ENCODE results near the gene SMYD3. TPM values are rescaled to one million over a fixed set of nuclear protein-coding genes. Genes with fewer than 3 reads are reported as not detected.

SMYD3 gene
- total RNA-seq, 1 donor from 2014 or later: 24.2 TPM

GRCh38 chr1:246283771-246284410 is 223.2 kb downstream of the SMYD3 start:
- no peak for DNase-seq (ENCODE audit: low read depth, low spot score)

DNA sequence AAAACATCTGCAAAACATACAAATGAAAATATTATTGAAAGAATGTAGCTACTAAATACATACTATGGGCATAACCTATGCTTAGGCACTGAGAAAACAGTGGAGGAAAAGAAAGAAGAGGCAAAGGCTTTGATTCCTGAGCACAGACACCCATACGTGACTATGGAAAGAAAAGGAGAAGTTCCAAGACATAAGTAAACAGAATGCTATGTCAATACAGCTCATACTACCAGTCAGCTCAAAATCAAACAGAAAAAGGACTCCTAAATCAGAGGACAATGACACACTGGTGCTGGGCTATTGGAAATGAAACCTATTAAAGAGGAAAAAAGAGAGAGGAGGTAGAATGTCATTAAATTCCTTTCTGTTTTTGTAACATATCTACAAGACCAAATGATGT is 225.4 kb downstream of the SMYD3 start:
- peaks cover 8% of the 10 kb centered on the region for H3K4me1 Mint-ChIP-seq
- no peak overlapping the region for H3K27ac Mint-ChIP-seq (ENCODE audit: unreplicated experiment)
- H3K4me3 Mint-ChIP-seq: no peak overlapping the region
- peaks cover 2% of the 10 kb centered on the region for H3K36me3 Mint-ChIP-seq (ENCODE audit: low read depth)
- H3K9me3 Mint-ChIP-seq: peaks cover 8% of the 10 kb centered on the region
- no peaks in the 10 kb centered on the region for H3K27me3 Mint-ChIP-seq (ENCODE audit: low read depth)
- TF ChIP-seq, protein P1, sequence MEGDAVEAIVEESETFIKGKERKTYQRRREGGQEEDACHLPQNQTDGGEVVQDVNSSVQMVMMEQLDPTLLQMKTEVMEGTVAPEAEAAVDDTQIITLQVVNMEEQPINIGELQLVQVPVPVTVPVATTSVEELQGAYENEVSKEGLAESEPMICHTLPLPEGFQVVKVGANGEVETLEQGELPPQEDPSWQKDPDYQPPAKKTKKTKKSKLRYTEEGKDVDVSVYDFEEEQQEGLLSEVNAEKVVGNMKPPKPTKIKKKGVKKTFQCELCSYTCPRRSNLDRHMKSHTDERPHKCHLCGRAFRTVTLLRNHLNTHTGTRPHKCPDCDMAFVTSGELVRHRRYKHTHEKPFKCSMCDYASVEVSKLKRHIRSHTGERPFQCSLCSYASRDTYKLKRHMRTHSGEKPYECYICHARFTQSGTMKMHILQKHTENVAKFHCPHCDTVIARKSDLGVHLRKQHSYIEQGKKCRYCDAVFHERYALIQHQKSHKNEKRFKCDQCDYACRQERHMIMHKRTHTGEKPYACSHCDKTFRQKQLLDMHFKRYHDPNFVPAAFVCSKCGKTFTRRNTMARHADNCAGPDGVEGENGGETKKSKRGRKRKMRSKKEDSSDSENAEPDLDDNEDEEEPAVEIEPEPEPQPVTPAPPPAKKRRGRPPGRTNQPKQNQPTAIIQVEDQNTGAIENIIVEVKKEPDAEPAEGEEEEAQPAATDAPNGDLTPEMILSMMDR (conservative IDR thresholded peaks at IDR 0.05): no peak
- DNase-seq (ENCODE audit: low read depth, low spot score): no peak

More at GRCh38 chr1:246283771-246284410, 223.2 kb downstream of the SMYD3 start:
- Mint-ChIP-seq H3K27me3 (ENCODE audit: low read depth) (no peaks in the 10 kb centered on the region), H3K4me1 (peaks cover 8% of the 10 kb centered on the region), H3K9me3 (peaks cover 8% of the 10 kb centered on the region), H3K36me3 (ENCODE audit: low read depth) (peaks cover 2% of the 10 kb centered on the region), H3K4me3 (no peak overlapping the region), H3K27ac (ENCODE audit: unreplicated experiment) (no peak overlapping the region)
- TF ChIP-seq, protein P1 (conservative IDR thresholded peaks at IDR 0.05): no peak

DNA sequence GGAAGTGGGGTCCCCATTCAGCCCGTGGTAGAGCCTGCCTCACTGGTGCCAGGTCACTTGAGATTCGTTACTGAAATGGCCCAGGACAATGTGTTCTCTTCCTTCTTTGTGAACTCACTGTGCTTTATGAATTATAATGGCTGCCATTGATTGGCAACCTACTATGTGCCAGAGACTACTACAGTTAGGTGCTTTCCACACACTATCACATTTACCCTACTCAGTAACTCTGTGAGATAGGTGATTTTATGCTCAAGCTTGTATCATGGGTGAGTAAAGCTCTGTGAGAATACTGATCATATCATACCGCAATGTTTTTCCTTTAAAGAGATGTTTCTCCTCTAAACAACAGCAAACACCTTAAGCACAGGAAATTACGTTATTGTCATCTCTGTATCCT is 225.9 kb downstream of the SMYD3 start:
- peaks cover 2% of the 10 kb centered on the region for H3K36me3 Mint-ChIP-seq (ENCODE audit: low read depth)
- no peaks in the 10 kb centered on the region for H3K27me3 Mint-ChIP-seq (ENCODE audit: low read depth)
- H3K4me3 Mint-ChIP-seq: no peak overlapping the region
- peaks cover 8% of the 10 kb centered on the region for H3K4me1 Mint-ChIP-seq
- no peak for DNase-seq (ENCODE audit: low read depth, low spot score)
- peaks cover 8% of the 10 kb centered on the region for H3K9me3 Mint-ChIP-seq
- H3K27ac Mint-ChIP-seq (ENCODE audit: unreplicated experiment): no peak overlapping the region
- TF ChIP-seq, protein P1 (conservative IDR thresholded peaks at IDR 0.05): no peak

DNA sequence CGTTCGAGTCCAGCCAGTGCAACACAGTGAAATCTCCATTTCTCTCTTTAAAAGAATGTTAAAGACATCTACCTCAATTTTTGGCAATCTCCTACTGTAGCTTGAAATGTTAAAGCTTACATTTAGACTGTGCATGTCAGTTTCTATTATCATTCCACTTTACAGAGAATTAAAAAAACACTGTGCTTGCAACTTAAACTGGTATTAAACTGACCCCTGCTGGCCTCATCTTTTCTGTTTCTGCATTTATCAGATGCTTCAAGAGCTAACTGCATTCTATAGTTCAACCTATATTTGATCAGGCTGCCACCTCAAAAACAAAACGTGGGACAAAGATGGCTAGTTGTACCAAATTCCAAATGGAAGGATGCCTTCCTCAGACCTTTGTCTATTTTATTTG is 226.5 kb downstream of the SMYD3 start:
- Mint-ChIP-seq H3K4me3 (no peak overlapping the region), H3K27me3 (ENCODE audit: low read depth) (no peaks in the 10 kb centered on the region), H3K9me3 (peaks cover 2% of the 10 kb centered on the region), H3K27ac (ENCODE audit: unreplicated experiment) (no peak overlapping the region), H3K4me1 (peaks cover 8% of the 10 kb centered on the region), H3K36me3 (ENCODE audit: low read depth) (no peaks in the 10 kb centered on the region)
- TF ChIP-seq, protein P1 (conservative IDR thresholded peaks at IDR 0.05): peak; percentile 62
- no peak for DNase-seq (ENCODE audit: low read depth, low spot score)

DNA sequence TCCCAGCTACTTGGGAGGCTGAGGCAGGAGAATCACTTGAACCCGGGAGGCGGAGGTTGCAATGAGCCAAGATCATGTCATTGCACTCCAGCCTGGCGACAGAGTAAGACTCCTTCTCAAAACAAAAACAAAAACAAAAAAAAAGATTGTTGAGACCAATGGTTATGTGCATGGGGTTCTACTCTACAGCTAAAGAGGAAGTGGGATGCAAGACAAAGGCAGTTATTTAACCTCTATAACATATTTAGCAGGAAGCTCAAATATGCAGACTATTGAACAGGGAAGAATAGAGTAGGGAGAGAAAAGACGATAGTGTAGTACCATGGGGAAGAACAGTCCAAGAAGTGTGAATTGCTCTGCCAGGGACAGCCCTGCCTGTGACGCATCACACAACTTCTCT is 227.7 kb downstream of the SMYD3 start:
- Mint-ChIP-seq H3K27me3 (ENCODE audit: low read depth) (no peaks in the 10 kb centered on the region), H3K4me1 (peaks cover 8% of the 10 kb centered on the region), H3K4me3 (no peak overlapping the region), H3K27ac (ENCODE audit: unreplicated experiment) (no peak overlapping the region), H3K9me3 (no peaks in the 10 kb centered on the region), H3K36me3 (ENCODE audit: low read depth) (no peaks in the 10 kb centered on the region)
- no peak for DNase-seq (ENCODE audit: low read depth, low spot score)
- TF ChIP-seq, protein P1 (conservative IDR thresholded peaks at IDR 0.05): no peak
